Measurements from ENCODE around the gene SET.

The SET gene

GRCh38 chr9:128713941-128714573, 25.0 kb downstream of the SET start:
- Mint-ChIP-seq H3K4me1 (no peaks in the 10 kb centered on the region), H3K36me3 (ENCODE audit: low read depth) (peaks cover 15% of the 10 kb centered on the region), H3K27me3 (ENCODE audit: low read depth, poor library complexity) (no peaks in the 10 kb centered on the region), H3K9me3 (no peaks in the 10 kb centered on the region), H3K27ac (peak overlapping the region; percentile 39), H3K4me3 (no peak overlapping the region)
- DNase-seq, result no peak
- no peak for TF ChIP-seq CTCF (IDR thresholded peaks at IDR 0.05)

DNA sequence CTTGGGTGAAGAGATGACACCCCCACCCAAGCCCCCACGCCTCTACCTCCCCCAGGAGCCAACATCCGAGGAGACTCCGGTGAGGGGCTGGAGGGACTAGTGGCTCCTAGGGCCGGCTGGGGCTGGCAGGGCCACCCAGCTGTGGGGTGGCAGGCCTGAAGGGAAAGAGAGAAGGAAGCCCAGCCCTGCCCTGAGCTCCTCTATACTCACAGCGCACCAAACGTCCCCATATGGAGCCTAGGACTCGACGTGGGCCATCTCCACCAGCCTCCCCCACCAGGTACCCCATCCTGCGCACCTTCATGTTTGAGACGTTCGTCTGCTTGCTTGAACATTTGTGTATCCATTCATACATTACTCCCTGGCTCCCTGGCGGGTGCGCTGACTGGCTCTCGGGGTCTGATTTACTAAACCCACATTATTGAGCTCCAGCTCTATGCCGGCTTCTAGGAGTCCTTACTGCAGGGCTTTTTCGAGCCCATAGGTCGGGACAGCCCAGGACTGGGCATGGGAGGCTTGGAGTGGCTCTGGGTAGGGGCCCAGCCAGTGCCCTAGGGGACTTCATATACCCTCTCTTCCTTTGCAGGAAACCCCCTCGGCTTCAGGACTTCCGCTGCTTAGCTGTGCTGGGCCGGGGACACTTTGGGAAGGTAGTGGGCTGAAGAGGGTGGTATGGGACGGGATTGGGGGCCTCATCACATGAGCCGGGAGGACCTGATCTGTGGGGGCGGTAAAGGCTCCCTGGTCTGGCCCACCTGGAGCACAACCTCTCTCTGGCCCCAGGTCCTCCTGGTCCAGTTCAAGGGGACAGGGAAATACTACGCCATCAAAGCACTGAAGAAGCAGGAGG, 25.8 kb downstream of the SET start:
- Mint-ChIP-seq H3K4me1 (no peaks in the 10 kb centered on the region), H3K27ac (peak overlapping the region; percentile 39), H3K27me3 (ENCODE audit: low read depth, poor library complexity) (no peaks in the 10 kb centered on the region), H3K4me3 (no peak overlapping the region), H3K9me3 (no peaks in the 10 kb centered on the region), H3K36me3 (ENCODE audit: low read depth) (peaks cover 15% of the 10 kb centered on the region)
- no peak for DNase-seq
- no peak for TF ChIP-seq CTCF (IDR thresholded peaks at IDR 0.05)

DNA sequence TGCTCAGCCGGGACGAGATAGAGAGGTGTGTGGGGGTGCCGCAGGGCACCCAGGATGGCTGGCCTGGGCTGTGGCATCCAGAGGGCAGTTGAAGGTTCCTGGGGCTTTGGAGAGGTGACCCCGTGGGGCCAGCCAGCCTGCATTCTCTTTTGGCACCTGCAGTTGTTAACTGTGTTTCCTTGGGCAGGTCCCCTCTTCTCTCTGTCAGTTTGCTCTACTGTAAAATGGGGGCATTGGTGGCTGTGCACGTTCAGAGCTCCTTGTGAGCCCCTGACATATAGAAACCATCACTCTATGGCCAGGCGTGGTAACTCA, 26.4 kb downstream of the SET start:
- Mint-ChIP-seq H3K27ac (no peak overlapping the region), H3K27me3 (ENCODE audit: low read depth, poor library complexity) (no peaks in the 10 kb centered on the region), H3K36me3 (ENCODE audit: low read depth) (peaks cover 9% of the 10 kb centered on the region), H3K4me1 (no peaks in the 10 kb centered on the region), H3K9me3 (no peaks in the 10 kb centered on the region), H3K4me3 (no peak overlapping the region)
- no peak for TF ChIP-seq CTCF (IDR thresholded peaks at IDR 0.05)
- no peak for DNase-seq

DNA sequence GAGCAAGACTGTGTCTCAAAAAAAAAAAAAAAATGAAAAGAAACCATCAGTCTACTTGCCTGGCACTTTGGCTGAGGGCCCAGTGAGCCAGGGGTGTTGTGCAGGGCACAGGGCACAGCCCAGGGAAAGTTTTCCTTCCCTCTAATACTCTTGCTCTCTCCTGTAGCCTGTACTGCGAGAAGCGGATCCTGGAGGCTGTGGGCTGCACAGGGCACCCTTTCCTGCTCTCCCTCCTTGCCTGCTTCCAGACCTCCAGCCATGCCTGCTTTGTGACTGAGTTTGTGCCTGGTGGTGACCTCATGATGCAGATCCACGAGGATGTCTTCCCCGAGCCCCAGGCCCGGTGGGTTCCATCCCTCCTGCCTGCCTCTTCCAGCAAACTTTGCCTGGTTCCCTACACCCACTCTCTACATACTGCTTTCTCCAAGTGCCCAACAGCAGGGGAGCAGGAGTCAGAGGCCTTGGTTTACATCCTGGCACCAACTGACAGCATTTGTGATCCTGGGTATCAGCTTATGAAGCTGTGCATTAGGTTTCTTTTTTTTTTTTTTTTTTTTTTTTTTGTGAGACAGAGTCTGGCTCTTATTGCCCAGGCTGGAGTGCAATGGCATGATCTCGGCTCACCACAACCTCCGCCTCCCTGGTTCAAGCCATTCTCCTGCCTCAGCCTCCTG, 27.7 kb downstream of the SET start:
- Mint-ChIP-seq H3K4me1 (no peaks in the 10 kb centered on the region), H3K36me3 (ENCODE audit: low read depth) (peaks cover 5% of the 10 kb centered on the region), H3K4me3 (no peak overlapping the region), H3K27ac (no peak overlapping the region), H3K9me3 (no peaks in the 10 kb centered on the region), H3K27me3 (ENCODE audit: low read depth, poor library complexity) (no peaks in the 10 kb centered on the region)
- no peak for TF ChIP-seq CTCF (IDR thresholded peaks at IDR 0.05)
- DNase-seq, result no peak

DNA sequence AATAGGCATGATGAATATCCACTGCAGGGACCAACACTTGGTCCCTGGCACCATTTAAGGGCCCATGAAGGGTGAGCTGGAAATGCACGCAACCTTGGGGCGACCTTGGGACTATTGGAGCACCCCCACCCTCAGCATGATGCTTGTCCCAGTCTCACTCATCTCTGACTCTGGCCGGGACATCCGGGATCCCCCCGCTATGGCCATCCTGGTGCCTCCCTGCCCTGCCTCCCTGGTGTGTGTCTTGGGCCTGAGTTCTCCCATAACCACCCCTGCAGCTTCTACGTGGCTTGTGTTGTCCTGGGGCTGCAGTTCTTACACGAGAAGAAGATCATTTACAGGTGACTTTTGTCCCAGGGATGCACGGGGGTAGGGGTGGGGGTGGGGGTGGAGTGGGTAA, 29.0 kb downstream of the SET start:
- no peak overlapping the region for H3K4me3 Mint-ChIP-seq
- H3K27ac Mint-ChIP-seq, result no peak overlapping the region
- no peaks in the 10 kb centered on the region for H3K9me3 Mint-ChIP-seq
- no peaks in the 10 kb centered on the region for H3K36me3 Mint-ChIP-seq (ENCODE audit: low read depth)
- TF ChIP-seq CTCF (IDR thresholded peaks at IDR 0.05), result no peak
- H3K27me3 Mint-ChIP-seq (ENCODE audit: low read depth, poor library complexity), result no peaks in the 10 kb centered on the region
- no peak for DNase-seq
- H3K4me1 Mint-ChIP-seq, result peaks cover 6% of the 10 kb centered on the region
